Measurements from ENCODE around the gene FAM163B. TPM values are rescaled to one million over a fixed set of nuclear protein-coding genes. Genes with fewer than 3 reads are reported as not detected.

The FAM163B gene
- total and polyA plus RNA-seq, 5 donors from 2014 or later, result not detected

DNA sequence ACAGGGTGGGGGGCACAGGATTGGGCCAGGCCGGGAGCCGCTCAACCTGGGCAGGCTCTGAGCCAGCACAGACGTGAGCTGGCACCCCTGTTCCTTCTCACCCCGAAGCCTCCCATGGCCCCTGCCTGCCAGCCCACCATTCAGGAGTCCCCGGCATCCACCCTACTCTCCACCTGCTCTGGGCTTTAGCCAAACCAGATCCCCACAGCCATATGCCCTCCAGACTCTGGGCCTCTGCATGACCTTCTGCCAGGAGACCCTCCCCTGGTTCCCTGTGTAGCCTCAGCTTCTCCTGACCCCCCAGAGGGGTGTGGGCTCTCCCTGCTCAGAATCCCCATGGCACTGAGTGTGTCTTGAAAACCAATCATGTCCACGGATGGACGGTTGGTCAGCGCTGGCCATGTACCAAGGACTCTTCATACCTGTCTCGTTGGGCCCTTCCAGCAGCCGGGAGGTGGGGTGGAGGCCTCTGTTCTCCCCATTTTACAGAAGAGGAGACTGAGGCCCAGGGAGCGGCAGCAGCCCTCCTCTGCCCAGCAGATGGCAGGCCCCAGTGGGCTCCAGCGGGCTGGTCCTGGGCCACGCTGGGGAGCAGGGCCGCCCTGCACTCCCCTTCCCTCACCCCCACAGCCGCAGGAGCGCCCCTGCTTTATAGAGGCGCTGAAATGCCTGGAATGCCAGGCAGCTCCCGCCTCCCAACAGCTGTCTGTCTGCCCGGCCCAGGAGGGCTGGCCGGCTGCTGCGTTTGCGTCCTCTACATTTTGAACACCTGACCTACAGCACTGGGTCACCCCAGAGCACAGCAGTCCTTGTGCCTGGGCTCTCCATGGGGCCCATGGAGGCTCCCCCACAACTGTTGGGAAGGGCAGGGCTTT, 81.0 kb downstream of the FAM163B start:
- ATAC-seq (ENCODE audit: low read depth in 2 of 2) (no peak), DNase-seq (no peak)
- peaks cover 0 to 9% (median 3%) of the 10 kb centered on the region in 4 donors for H3K4me1 Mint-ChIP-seq
- H3K27me3 Mint-ChIP-seq, result peaks cover 3% of the 10 kb centered on the region
- no peaks in the 10 kb centered on the region for H3K9me3 ChIP-seq (ENCODE audit: control insufficient read depth in 2 of 2, low read length in 2 of 2)
- no peak overlapping the region for H3K4me3 ChIP-seq (ENCODE audit: low read depth, low read length)
- H3K27ac ChIP-seq (ENCODE audit: insufficient read depth, low read length, poor library complexity, severe bottlenecking), result no peak overlapping the region
- no peaks in the 10 kb centered on the region for H3K36me3 ChIP-seq (ENCODE audit: control insufficient read depth, insufficient read depth, low read length)
- no peaks in the 10 kb centered on the region for H3K36me3 Mint-ChIP-seq
- H3K4me1 ChIP-seq (ENCODE audit: control insufficient read depth, insufficient read depth, low read length, poor library complexity, severe bottlenecking), result no peaks in the 10 kb centered on the region
- no peak overlapping the region for H3K27ac Mint-ChIP-seq
- H3K27me3 ChIP-seq (ENCODE audit: control insufficient read depth, insufficient read depth, low read length), result no peaks in the 10 kb centered on the region
- no peak overlapping the region for H3K4me3 Mint-ChIP-seq
- no peaks in the 10 kb centered on the region for H3K9me3 Mint-ChIP-seq

DNA sequence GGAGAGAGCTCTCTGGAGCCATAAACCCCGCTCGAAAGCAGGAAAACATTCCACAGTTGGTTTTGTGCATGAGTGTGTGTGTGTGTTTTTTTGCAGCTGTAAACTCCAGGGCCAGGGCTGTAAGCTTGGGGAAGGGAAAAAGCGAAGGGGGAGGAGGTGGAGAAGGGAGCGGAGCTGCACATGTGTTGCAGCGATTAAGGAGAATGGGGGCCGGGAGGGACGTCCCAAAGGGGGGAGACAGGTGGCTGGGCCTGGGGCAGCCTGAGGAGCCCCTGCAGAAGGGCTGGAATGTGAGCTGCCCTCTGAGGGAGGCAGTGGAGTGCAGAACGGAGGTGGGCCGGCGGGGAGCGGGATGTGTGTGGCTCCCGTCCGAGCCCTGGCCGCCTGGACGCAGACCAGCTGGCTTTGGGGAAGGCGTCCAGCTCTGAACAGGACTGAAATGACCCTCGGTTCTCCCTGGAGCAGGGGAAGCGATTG, 81.7 kb downstream of the FAM163B start:
- no peak overlapping the region for H3K4me3 ChIP-seq (ENCODE audit: low read depth, low read length)
- Mint-ChIP-seq H3K36me3 (no peaks in the 10 kb centered on the region), H3K9me3 (no peaks in the 10 kb centered on the region), H3K4me3 (no peak overlapping the region), H3K27ac (no peak overlapping the region), H3K4me1 (peaks cover 0 to 7% (median 3%) of the 10 kb centered on the region in 4 donors), H3K27me3 (no peaks in the 10 kb centered on the region)
- no peaks in the 10 kb centered on the region for H3K4me1 ChIP-seq (ENCODE audit: control insufficient read depth, insufficient read depth, low read length, poor library complexity, severe bottlenecking)
- DNase-seq (no peak), ATAC-seq (ENCODE audit: low read depth in 2 of 2) (no peak)
- H3K27me3 ChIP-seq (ENCODE audit: control insufficient read depth, insufficient read depth, low read length), result no peaks in the 10 kb centered on the region
- H3K9me3 ChIP-seq (ENCODE audit: control insufficient read depth in 2 of 2, low read length in 2 of 2), result no peaks in the 10 kb centered on the region
- H3K36me3 ChIP-seq (ENCODE audit: control insufficient read depth, insufficient read depth, low read length), result no peaks in the 10 kb centered on the region
- no peak overlapping the region for H3K27ac ChIP-seq (ENCODE audit: insufficient read depth, low read length, poor library complexity, severe bottlenecking)

Other genes starting within 250 kb of the FAM163B start
- gene SURF4, start 233.3 kb downstream of the FAM163B start, total RNA-seq, result 132 TPM
- gene SURF4, start 233.3 kb downstream of the FAM163B start, polyA plus RNA-seq, result 100 to 1,000 TPM; 189 to 227 (median 212) TPM
- gene STKLD1, start 233.0 kb downstream of the FAM163B start, total RNA-seq, result 0.86 TPM
- under 1 TPM; 0.09 to 0.28 (median 0.15) TPM for gene STKLD1, start 233.0 kb downstream of the FAM163B start, polyA plus RNA-seq
- gene REXO4, start 191.4 kb downstream of the FAM163B start, total RNA-seq, result 19.4 TPM
- gene REXO4, start 191.4 kb downstream of the FAM163B start, polyA plus RNA-seq, result 10 to 100 TPM in 3 of 4 donors, 1 to 10 TPM in 1; 9.8 to 17.8 (median 14.7) TPM
- gene ADAMTS13, start 187.0 kb downstream of the FAM163B start, total RNA-seq, result 0.47 TPM
- gene ADAMTS13, start 187.0 kb downstream of the FAM163B start, polyA plus RNA-seq, result under 1 TPM in 1 of 4 donors, not detected in 3; 0.10 TPM
- gene CACFD1, start 149.4 kb downstream of the FAM163B start, total RNA-seq, result 1.8 TPM
- gene CACFD1, start 149.4 kb downstream of the FAM163B start, polyA plus RNA-seq, result 1 to 10 TPM; 1.2 to 3.0 (median 1.7) TPM
- gene SLC2A6, start 130.3 kb downstream of the FAM163B start, total RNA-seq, result 1.8 TPM
- gene SLC2A6, start 130.3 kb downstream of the FAM163B start, polyA plus RNA-seq, result 1 to 10 TPM in 3 of 4 donors, under 1 TPM in 1; 0.63 to 2.2 (median 1.6) TPM
- gene MYMK, start 84.4 kb downstream of the FAM163B start, total RNA-seq, result not detected
- not detected for gene MYMK, start 84.4 kb downstream of the FAM163B start, polyA plus RNA-seq
- not detected for gene ADAMTSL2, start 74.7 kb downstream of the FAM163B start, total RNA-seq
- gene ADAMTSL2, start 74.7 kb downstream of the FAM163B start, polyA plus RNA-seq, result not detected
- 0.12 TPM for gene DBH, start 27.0 kb upstream of the FAM163B start, total RNA-seq
- gene DBH, start 27.0 kb upstream of the FAM163B start, polyA plus RNA-seq, result not detected
- gene SARDH, start 129.0 kb upstream of the FAM163B start, total RNA-seq, result 15.6 TPM
- gene SARDH, start 129.0 kb upstream of the FAM163B start, polyA plus RNA-seq, result 1 to 10 TPM; 5.8 to 9.7 (median 8.2) TPM

All from CD4-positive, CD25-positive, alpha-beta regulatory T cell (primary cell).